ENCODE results near the gene CEP83.

CEP83 gene

GRCh38 chr12:94266796-94267536, 192.7 kb downstream of the CEP83 start:
- Histone ChIP-seq H3K4me2 (ENCODE audit: low read depth, low read length, poor library complexity, severe bottlenecking) (no peak overlapping the region), H3F3A (ENCODE audit: insufficient read depth) (no peaks in the 10 kb centered on the region), H3K27ac (ENCODE audit: low read depth, low read length) (no peak overlapping the region), H2AFZ (ENCODE audit: low read depth, low read length, severe bottlenecking) (no peak overlapping the region), H4K20me1 (ENCODE audit: low read depth, low read length) (no peaks in the 10 kb centered on the region), H3K27me3 (ENCODE audit: low read length) (no peaks in the 10 kb centered on the region), H3K9me2 (replicated peaks; ENCODE audit: insufficient read depth, low read length) (no peaks in the 10 kb centered on the region), H3K4me3 (ENCODE audit: insufficient read depth, low read length, poor library complexity, severe bottlenecking) (no peak overlapping the region), H3K79me2 (ENCODE audit: insufficient read depth, low read length) (no peaks in the 10 kb centered on the region), H3K9me3 (ENCODE audit: insufficient read depth, low read length) (no peaks in the 10 kb centered on the region), H3K9ac (ENCODE audit: low read length) (no peak overlapping the region), H3K36me3 (ENCODE audit: low read length) (no peaks in the 10 kb centered on the region; the same call in 1 of the 2 replicates)
- no peak for TF ChIP-seq CTCF (IDR thresholded peaks at IDR 0.05; ENCODE audit: insufficient read depth, low read length, poor library complexity, severe bottlenecking)
- TF ChIP-seq EZH2phosphoT487 (conservative IDR thresholded peaks at IDR 0.05; ENCODE audit: low read length): no peak

GRCh38 chr12:94265966-94266745, 193.5 kb downstream of the CEP83 start:
- Histone ChIP-seq H4K20me1 (ENCODE audit: low read depth, low read length) (no peaks in the 10 kb centered on the region), H3K4me2 (ENCODE audit: low read depth, low read length, poor library complexity, severe bottlenecking) (no peak overlapping the region), H3K27me3 (ENCODE audit: low read length) (no peaks in the 10 kb centered on the region), H3K9ac (ENCODE audit: low read length) (no peak overlapping the region), H3K9me2 (replicated peaks; ENCODE audit: insufficient read depth, low read length) (no peaks in the 10 kb centered on the region), H2AFZ (ENCODE audit: low read depth, low read length, severe bottlenecking) (no peak overlapping the region), H3K9me3 (ENCODE audit: insufficient read depth, low read length) (no peaks in the 10 kb centered on the region), H3K79me2 (ENCODE audit: insufficient read depth, low read length) (no peaks in the 10 kb centered on the region), H3K36me3 (ENCODE audit: low read length) (no peaks in the 10 kb centered on the region; the same call in 1 of the 2 replicates), H3K4me3 (ENCODE audit: insufficient read depth, low read length, poor library complexity, severe bottlenecking) (no peak overlapping the region), H3K27ac (ENCODE audit: low read depth, low read length) (no peak overlapping the region), H3F3A (ENCODE audit: insufficient read depth) (no peaks in the 10 kb centered on the region)
- no peak for TF ChIP-seq EZH2phosphoT487 (conservative IDR thresholded peaks at IDR 0.05; ENCODE audit: low read length)
- no peak for TF ChIP-seq CTCF (IDR thresholded peaks at IDR 0.05; ENCODE audit: insufficient read depth, low read length, poor library complexity, severe bottlenecking)

- no peaks in the 10 kb centered on the region for H3K27me3 ChIP-seq (ENCODE audit: low read length)
- H3K4me3 ChIP-seq (ENCODE audit: insufficient read depth, low read length, poor library complexity, severe bottlenecking): no peak overlapping the region
- no peak overlapping the region for H3K27ac ChIP-seq (ENCODE audit: low read depth, low read length)
- H3K79me2 ChIP-seq (ENCODE audit: insufficient read depth, low read length): no peaks in the 10 kb centered on the region
- H3F3A ChIP-seq (ENCODE audit: insufficient read depth): no peaks in the 10 kb centered on the region
- no peaks in the 10 kb centered on the region for H3K9me3 ChIP-seq (ENCODE audit: insufficient read depth, low read length)
- H3K9ac ChIP-seq (ENCODE audit: low read length): no peak overlapping the region
- no peak overlapping the region for H2AFZ ChIP-seq (ENCODE audit: low read depth, low read length, severe bottlenecking)
- no peaks in the 10 kb centered on the region for H3K9me2 ChIP-seq (replicated peaks; ENCODE audit: insufficient read depth, low read length)
- no peak overlapping the region for H3K4me2 ChIP-seq (ENCODE audit: low read depth, low read length, poor library complexity, severe bottlenecking)
- H4K20me1 ChIP-seq (ENCODE audit: low read depth, low read length): no peaks in the 10 kb centered on the region
- TF ChIP-seq EZH2phosphoT487 (conservative IDR thresholded peaks at IDR 0.05; ENCODE audit: low read length): no peak
- no peak for TF ChIP-seq CTCF (IDR thresholded peaks at IDR 0.05; ENCODE audit: insufficient read depth, low read length, poor library complexity, severe bottlenecking)
- H3K36me3 ChIP-seq (ENCODE audit: low read length): no peaks in the 10 kb centered on the region; the same call in 1 of the 2 replicates
Measured at GRCh38 chr12:94265539-94265938, 194.1 kb downstream of the CEP83 start.
